Right hindlimb (tissue), 1 donor: ENCODE results near the gene NKX2-4.

Experiments
- DNase-seq: peaks from one replicate; pipeline ENCODE4 v3.0.0-alpha.2; 2018

The NKX2-4 gene

DNA sequence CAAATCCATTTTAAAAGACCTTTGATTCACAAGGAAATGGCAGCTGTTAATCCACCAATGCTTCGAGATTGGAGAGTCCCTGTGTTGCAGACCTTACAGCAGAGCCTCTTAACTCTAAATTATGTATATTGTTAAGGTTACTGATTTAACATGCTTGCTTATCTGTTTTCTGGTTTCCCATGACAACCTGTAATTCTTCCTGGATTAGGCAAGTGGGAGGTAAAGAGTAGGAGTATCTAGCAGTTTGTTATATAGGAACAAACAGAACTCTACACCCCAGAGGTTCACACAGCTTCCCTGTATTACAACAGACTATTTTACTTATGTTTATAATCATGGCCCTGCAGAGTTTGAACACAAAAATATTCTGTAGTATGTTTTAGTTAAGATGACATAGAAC lies 39.5 kb downstream of the NKX2-4 start:
- no peak for DNase-seq

GRCh38 chr20:21356386-21356785 lies 40.9 kb downstream of the NKX2-4 start:
- DNase-seq, result no peak

DNA sequence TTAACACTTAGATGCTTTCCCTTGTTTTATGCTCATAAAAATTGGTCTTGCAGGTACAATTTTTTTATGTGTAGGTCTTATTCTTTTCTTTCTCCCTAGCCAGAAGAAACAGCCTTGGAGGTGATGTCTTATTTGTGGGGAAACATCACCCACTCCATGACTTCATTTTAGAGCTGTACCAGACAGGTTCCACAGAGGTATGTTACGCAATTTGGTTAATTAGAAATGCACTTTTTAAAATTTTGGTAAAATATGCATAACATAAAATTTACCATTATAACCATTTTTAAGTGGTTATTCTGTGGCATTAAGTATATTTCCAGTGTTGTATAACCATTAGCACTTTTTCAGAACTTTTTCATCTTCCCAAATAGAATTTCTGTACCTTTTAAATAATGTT lies 41.3 kb downstream of the NKX2-4 start:
- no peak for DNase-seq

- no peak for DNase-seq
Measured at GRCh38 chr20:21353236-21353635, 44.1 kb downstream of the NKX2-4 start.

- DNase-seq, result no peak
Measured at GRCh38 chr20:21352703-21353102, 44.6 kb downstream of the NKX2-4 start.
